Activated T-helper 17 cell treated with anti-CD3 and anti-CD28 coated beads, Interleukin-2, amount 50 U/mL, for 72 hours (primary cell): ENCODE data around the gene TGFA. TPM values are rescaled to one million over a fixed set of nuclear protein-coding genes. Genes with fewer than 3 reads are reported as not detected.
A peak's percentile ranks its signal among the peaks of the same experiment; 100 is the strongest.

Source experiments
- ATAC-seq: fragments of 150-1000 bp; cut with Tn5 transposase; replicated peaks from 2 replicates; pipeline ENCODE4 v1.10.0; 2021; ENCODE audit warnings: mild to moderate bottlenecking, moderate library complexity
- H3K27ac Mint-ChIP-seq: one replicate; pipeline ENCODE4 v1.8.0; 2022; ENCODE audit warnings: mixed read lengths
- H3K27me3 Mint-ChIP-seq: one replicate; pipeline ENCODE4 v1.8.0; 2022; ENCODE audit warnings: mixed read lengths
- H3K36me3 Mint-ChIP-seq: one replicate; pipeline ENCODE4 v1.8.0; 2022; ENCODE audit warnings: low read depth, mild to moderate bottlenecking, mixed read lengths
- H3K4me1 Mint-ChIP-seq: one replicate; pipeline ENCODE4 v1.8.0; 2022; ENCODE audit warnings: mixed read lengths
- H3K4me3 Mint-ChIP-seq: one replicate; pipeline ENCODE4 v1.8.0; 2022; ENCODE audit warnings: mild to moderate bottlenecking, mixed read lengths
- H3K9me3 Mint-ChIP-seq: one replicate; pipeline ENCODE4 v1.8.0; 2022; ENCODE audit warnings: mixed read lengths
- total RNA-seq, 2 donors: library from RNA; stranded (reverse); gene quantifications; one replicate each; pipeline ENCODE4 v1.2.3, GENCODE V29; 2022

The TGFA gene
- total RNA-seq, 2 donors from 2014 or later = 0.26 to 0.69 TPM

- no peaks in the 10 kb centered on the region for H3K4me1 Mint-ChIP-seq
- no peaks in the 10 kb centered on the region for H3K36me3 Mint-ChIP-seq
- no peak overlapping the region for H3K4me3 Mint-ChIP-seq
- no peaks in the 10 kb centered on the region for H3K9me3 Mint-ChIP-seq
- H3K27ac Mint-ChIP-seq = no peak overlapping the region
- H3K27me3 Mint-ChIP-seq = no peaks in the 10 kb centered on the region
- ATAC-seq = no peak
These were observed 89.6 kb downstream of the TGFA start for GRCh38 chr2:70463997-70464396.

- Mint-ChIP-seq H3K27me3 (no peaks in the 10 kb centered on the region), H3K27ac (no peak overlapping the region), H3K9me3 (no peaks in the 10 kb centered on the region), H3K36me3 (no peaks in the 10 kb centered on the region), H3K4me3 (no peak overlapping the region), H3K4me1 (no peaks in the 10 kb centered on the region)
- no peak for ATAC-seq
These were observed 90.0 kb downstream of the TGFA start for GRCh38 chr2:70463581-70463980.

GRCh38 chr2:70461981-70462876, 91.4 kb downstream of the TGFA start:
- Mint-ChIP-seq H3K27ac (no peak overlapping the region), H3K4me1 (no peaks in the 10 kb centered on the region), H3K4me3 (no peak overlapping the region), H3K36me3 (no peaks in the 10 kb centered on the region), H3K9me3 (no peaks in the 10 kb centered on the region), H3K27me3 (no peaks in the 10 kb centered on the region)
- no peak for ATAC-seq

- Mint-ChIP-seq H3K27ac (no peak overlapping the region), H3K36me3 (no peaks in the 10 kb centered on the region), H3K4me3 (no peak overlapping the region), H3K9me3 (no peaks in the 10 kb centered on the region), H3K4me1 (no peaks in the 10 kb centered on the region), H3K27me3 (no peaks in the 10 kb centered on the region)
- no peak for ATAC-seq
These were observed 92.2 kb downstream of the TGFA start for GRCh38 chr2:70461414-70461813.

GRCh38 chr2:70460333-70460732, 93.3 kb downstream of the TGFA start:
- Mint-ChIP-seq H3K4me1 (no peaks in the 10 kb centered on the region), H3K4me3 (no peak overlapping the region), H3K27me3 (no peaks in the 10 kb centered on the region), H3K27ac (no peak overlapping the region), H3K9me3 (no peaks in the 10 kb centered on the region), H3K36me3 (no peaks in the 10 kb centered on the region)
- ATAC-seq = no peak

- no peaks in the 10 kb centered on the region for H3K4me1 Mint-ChIP-seq
- H3K36me3 Mint-ChIP-seq = no peaks in the 10 kb centered on the region
- H3K27ac Mint-ChIP-seq = peak overlapping the region; percentile 13
- no peak for ATAC-seq
- no peaks in the 10 kb centered on the region for H3K9me3 Mint-ChIP-seq
- no peaks in the 10 kb centered on the region for H3K27me3 Mint-ChIP-seq
- H3K4me3 Mint-ChIP-seq = no peak overlapping the region
These were observed 95.0 kb downstream of the TGFA start for GRCh38 chr2:70458661-70459060.

GRCh38 chr2:70456585-70457495, 96.8 kb downstream of the TGFA start:
- Mint-ChIP-seq H3K9me3 (no peaks in the 10 kb centered on the region), H3K27me3 (no peaks in the 10 kb centered on the region), H3K27ac (no peak overlapping the region), H3K36me3 (no peaks in the 10 kb centered on the region), H3K4me3 (no peak overlapping the region), H3K4me1 (no peaks in the 10 kb centered on the region)
- no peak for ATAC-seq

- no peak for ATAC-seq
- Mint-ChIP-seq H3K27ac (no peak overlapping the region), H3K4me3 (no peak overlapping the region), H3K27me3 (no peaks in the 10 kb centered on the region), H3K36me3 (peaks cover under 1% of the 10 kb centered on the region), H3K4me1 (no peaks in the 10 kb centered on the region), H3K9me3 (no peaks in the 10 kb centered on the region)
These were observed 98.6 kb downstream of the TGFA start for GRCh38 chr2:70454936-70455544.

GRCh38 chr2:70450641-70451250, 102.9 kb downstream of the TGFA start:
- no peak overlapping the region for H3K4me3 Mint-ChIP-seq
- no peaks in the 10 kb centered on the region for H3K9me3 Mint-ChIP-seq
- no peaks in the 10 kb centered on the region for H3K27me3 Mint-ChIP-seq
- no peak for ATAC-seq
- H3K4me1 Mint-ChIP-seq = no peaks in the 10 kb centered on the region
- peaks cover 6% of the 10 kb centered on the region for H3K36me3 Mint-ChIP-seq
- no peak overlapping the region for H3K27ac Mint-ChIP-seq

- H3K27ac Mint-ChIP-seq = no peak overlapping the region
These were observed 105.6 kb downstream of the TGFA start for GRCh38 chr2:70448041-70448440.

GRCh38 chr2:70443726-70444125, 109.9 kb downstream of the TGFA start:
- H3K36me3 Mint-ChIP-seq = no peaks in the 10 kb centered on the region
- no peak for ATAC-seq
- no peaks in the 10 kb centered on the region for H3K9me3 Mint-ChIP-seq
- H3K4me3 Mint-ChIP-seq = no peak overlapping the region
- peaks cover 14% of the 10 kb centered on the region for H3K4me1 Mint-ChIP-seq
- H3K27me3 Mint-ChIP-seq = no peaks in the 10 kb centered on the region
- H3K27ac Mint-ChIP-seq = no peak overlapping the region

More at GRCh38 chr2:70448041-70448440, 105.6 kb downstream of the TGFA start:
- no peaks in the 10 kb centered on the region for H3K9me3 Mint-ChIP-seq
- H3K4me1 Mint-ChIP-seq = no peaks in the 10 kb centered on the region
- peaks cover 6% of the 10 kb centered on the region for H3K36me3 Mint-ChIP-seq
- ATAC-seq = no peak
- no peak overlapping the region for H3K4me3 Mint-ChIP-seq
- H3K27me3 Mint-ChIP-seq = no peaks in the 10 kb centered on the region

- Mint-ChIP-seq H3K27ac (no peak overlapping the region), H3K27me3 (no peaks in the 10 kb centered on the region), H3K9me3 (no peaks in the 10 kb centered on the region), H3K36me3 (no peaks in the 10 kb centered on the region), H3K4me3 (no peak overlapping the region), H3K4me1 (peaks cover 14% of the 10 kb centered on the region)
- no peak for ATAC-seq
These were observed 110.6 kb downstream of the TGFA start for GRCh38 chr2:70443078-70443465.

GRCh38 chr2:70442301-70443077, 111.1 kb downstream of the TGFA start:
- no peaks in the 10 kb centered on the region for H3K27me3 Mint-ChIP-seq
- no peaks in the 10 kb centered on the region for H3K9me3 Mint-ChIP-seq

More at GRCh38 chr2:70442301-70443077, 111.1 kb downstream of the TGFA start:
- H3K4me1 Mint-ChIP-seq = peaks cover 14% of the 10 kb centered on the region
- H3K27ac Mint-ChIP-seq = no peak overlapping the region
- H3K36me3 Mint-ChIP-seq = no peaks in the 10 kb centered on the region
- no peak for ATAC-seq
- no peak overlapping the region for H3K4me3 Mint-ChIP-seq
